OCI-LY1 (cell line): ENCODE results near the gene AP3B2.

Experiments
- H2AFZ ChIP-seq: fragments of 200-600 bp; sonication (generic), shearing (Covaris generic); 2 replicates; pipeline ENCODE4 v1.6.0; 2014; ENCODE audit warnings: antibody characterized with exemption, mild to moderate bottlenecking, low read length
- H3F3A ChIP-seq: fragments of 200-600 bp; sonication (generic), shearing (Covaris generic); 2 replicates; pipeline ENCODE4 v1.6.0; 2014; ENCODE audit warnings: mild to moderate bottlenecking, antibody characterized with exemption, low read length, moderate library complexity; ENCODE audit not compliant: insufficient read depth
- H3K27ac ChIP-seq: fragments of 200-600 bp; sonication (generic); 2 replicates; pipeline ENCODE4 v1.5.1; 2014; ENCODE audit warnings: low read length, mixed run types, mild to moderate bottlenecking, low read depth; ENCODE audit not compliant: poor library complexity, severe bottlenecking
- H3K27me3 ChIP-seq: fragments of 200-600 bp; sonication (generic); 2 replicates; pipeline ENCODE4 v1.6.0; 2014; ENCODE audit warnings: antibody characterized with exemption, mild to moderate bottlenecking, low read length, moderate library complexity; ENCODE audit not compliant: insufficient read depth
- H3K36me3 ChIP-seq: fragments of 200-600 bp; sonication (generic); 2 replicates; pipeline ENCODE4 v1.6.1; 2014; ENCODE audit warnings: mild to moderate bottlenecking, antibody characterized with exemption, low read length, moderate library complexity, mixed read lengths; ENCODE audit not compliant: insufficient read depth
- H3K4me1 ChIP-seq: fragments of 200-600 bp; sonication (generic); 2 replicates; pipeline ENCODE4 v1.5.1; 2014; ENCODE audit warnings: mild to moderate bottlenecking, low read length, moderate library complexity; ENCODE audit not compliant: insufficient read depth, severe bottlenecking
- H3K4me2 ChIP-seq: fragments of 200-600 bp; sonication (generic), shearing (Covaris generic); 2 replicates; pipeline ENCODE4 v1.6.1; 2014; ENCODE audit warnings: low read length
- H3K4me3 ChIP-seq: fragments of 200-600 bp; sonication (generic); 2 replicates; pipeline ENCODE4 v1.5.1; 2014; ENCODE audit warnings: low read length, low read depth, mild to moderate bottlenecking, mixed read lengths; ENCODE audit not compliant: poor library complexity, severe bottlenecking
- H3K79me2 ChIP-seq: fragments of 200-600 bp; shearing (Covaris generic); 2 replicates; pipeline ENCODE4 v1.6.1; 2016; ENCODE audit warnings: mixed run types, low read length, mixed read lengths; ENCODE audit not compliant: insufficient read depth
- H3K9ac ChIP-seq: fragments of 200-600 bp; sonication (generic), shearing (Covaris generic); 2 replicates; pipeline ENCODE4 v1.6.1; 2014; ENCODE audit warnings: mild to moderate bottlenecking, low read length, mixed read lengths
- H3K9me2 ChIP-seq: fragments of 200-600 bp; sonication (generic), shearing (Covaris generic); 2 replicates; pipeline ENCODE4 v1.6.1; 2014; ENCODE audit warnings: low read depth, mild to moderate bottlenecking, low read length, mixed read lengths
- H3K9me3 ChIP-seq: fragments of 200-600 bp; shearing (Covaris generic); 2 replicates; pipeline ENCODE4 v1.6.1; 2014; ENCODE audit warnings: low read length, mixed read lengths
- H4K20me1 ChIP-seq: fragments of 200-600 bp; sonication (generic), shearing (Covaris generic); 2 replicates; pipeline ENCODE4 v1.6.0; 2016; ENCODE audit warnings: mild to moderate bottlenecking, low read length; ENCODE audit not compliant: insufficient read depth
- CTCF ChIP-seq: fragments of 200-600 bp; sonication (generic), shearing (Covaris generic); IDR thresholded peaks from 2 replicates; pipeline ENCODE4 v1.5.1; 2017; ENCODE audit warnings: mild to moderate bottlenecking, antibody characterized with exemption, low read length, moderate library complexity, mixed read lengths
- EZH2 ChIP-seq: fragments of 200-600 bp; sonication (generic), shearing (Covaris generic); IDR thresholded peaks from 2 replicates; pipeline ENCODE4 v1.8.0; 2017; ENCODE audit warnings: borderline replicate concordance, mixed run types, mild to moderate bottlenecking, antibody characterized with exemption, low read length, moderate library complexity, mixed read lengths

The AP3B2 gene

GRCh38 chr15:82715003-82715402 is 5.3 kb upstream of the AP3B2 start:
- no peaks in the 10 kb centered on the region for H3K79me2 ChIP-seq
- H3K4me3 ChIP-seq: no peak overlapping the region
- TF ChIP-seq EZH2 (no peak), CTCF (no peak)
- H3F3A ChIP-seq: no peaks in the 10 kb centered on the region
- no peaks in the 10 kb centered on the region for H3K9me2 ChIP-seq
- H3K36me3 ChIP-seq: no peaks in the 10 kb centered on the region
- no peaks in the 10 kb centered on the region for H3K9me3 ChIP-seq
- H4K20me1 ChIP-seq: no peaks in the 10 kb centered on the region
- H3K9ac ChIP-seq: no peak overlapping the region
- no peaks in the 10 kb centered on the region for H3K27me3 ChIP-seq
- peaks cover 3% of the 10 kb centered on the region for H3K4me1 ChIP-seq
- H2AFZ ChIP-seq: no peak overlapping the region
- no peak overlapping the region for H3K27ac ChIP-seq
- no peak overlapping the region for H3K4me2 ChIP-seq

- Histone ChIP-seq H3K79me2 (no peaks in the 10 kb centered on the region), H3K9me2 (no peaks in the 10 kb centered on the region), H3K4me3 (no peak overlapping the region), H3K4me2 (no peak overlapping the region), H3F3A (no peaks in the 10 kb centered on the region), H3K36me3 (no peaks in the 10 kb centered on the region), H3K4me1 (peaks cover 4% of the 10 kb centered on the region), H3K9me3 (no peaks in the 10 kb centered on the region), H2AFZ (no peak overlapping the region), H3K9ac (no peak overlapping the region), H3K27ac (no peak overlapping the region), H3K27me3 (no peaks in the 10 kb centered on the region), H4K20me1 (no peaks in the 10 kb centered on the region)
- TF ChIP-seq EZH2 (no peak), CTCF (no peak)
Measured at GRCh38 chr15:82714016-82714415, 4.3 kb upstream of the AP3B2 start.

- no peaks in the 10 kb centered on the region for H4K20me1 ChIP-seq
- no peak overlapping the region for H3K4me3 ChIP-seq
- H3F3A ChIP-seq: no peaks in the 10 kb centered on the region
- H3K27ac ChIP-seq: no peak overlapping the region
- H3K36me3 ChIP-seq: no peaks in the 10 kb centered on the region
- no peak overlapping the region for H2AFZ ChIP-seq
- H3K9me3 ChIP-seq: no peaks in the 10 kb centered on the region
- no peaks in the 10 kb centered on the region for H3K27me3 ChIP-seq
- H3K9ac ChIP-seq: no peak overlapping the region
- H3K79me2 ChIP-seq: no peaks in the 10 kb centered on the region
- TF ChIP-seq CTCF (no peak), EZH2 (no peak)
- no peak overlapping the region for H3K4me2 ChIP-seq
- H3K9me2 ChIP-seq: no peaks in the 10 kb centered on the region
- H3K4me1 ChIP-seq: peaks cover 4% of the 10 kb centered on the region
Measured at GRCh38 chr15:82712036-82712435, 2.4 kb upstream of the AP3B2 start.
